ENCODE results near the gene ADAD2. TPM values are rescaled to one million over a fixed set of nuclear protein-coding genes. Genes with fewer than 3 reads are reported as not detected.

ADAD2 gene
- polyA plus RNA-seq, 12 donors, result 0.37 to 2.4 (median 0.88) TPM; not detected in 3

DNA sequence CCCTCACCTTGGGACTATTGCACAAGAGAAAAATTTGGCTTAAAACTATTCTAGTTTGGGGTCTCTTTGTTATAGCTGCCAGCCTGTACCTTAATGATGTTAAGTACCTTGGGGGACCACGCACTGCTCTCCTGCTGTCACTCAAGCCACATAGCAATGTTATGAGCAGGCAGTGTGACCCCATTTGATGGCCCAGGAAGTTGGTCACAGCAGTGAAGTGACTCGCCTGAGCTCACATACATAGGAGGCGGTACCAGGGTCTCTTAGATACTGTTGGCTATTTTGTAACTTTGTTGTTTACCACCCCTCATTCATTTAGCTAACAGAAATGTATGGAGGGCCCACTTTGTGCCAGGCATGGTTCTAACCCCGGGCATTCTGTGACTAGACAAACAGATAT lies 32.5 kb downstream of the ADAD2 start:
- no peak for DNase-seq

DNA sequence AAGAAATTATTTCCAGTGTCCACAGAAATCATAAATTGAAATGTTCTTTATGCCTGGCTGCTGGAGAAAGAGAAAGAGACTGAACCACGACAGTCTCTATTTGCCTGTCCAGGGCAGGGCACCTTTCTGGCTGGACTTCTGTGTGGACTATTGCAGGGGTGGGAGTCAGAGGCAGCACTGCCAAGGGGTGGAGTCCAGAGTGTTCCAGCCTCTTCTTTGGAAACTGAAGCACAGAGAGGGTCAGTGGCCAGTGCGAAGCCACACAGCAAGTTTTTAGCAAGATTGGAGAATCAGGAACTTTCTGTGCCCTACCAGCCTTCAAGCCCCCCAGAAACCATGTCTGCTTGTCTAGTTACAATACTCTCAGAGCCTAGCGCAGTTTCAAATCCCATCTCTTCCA lies 33.6 kb downstream of the ADAD2 start:
- no peak for DNase-seq

DNA sequence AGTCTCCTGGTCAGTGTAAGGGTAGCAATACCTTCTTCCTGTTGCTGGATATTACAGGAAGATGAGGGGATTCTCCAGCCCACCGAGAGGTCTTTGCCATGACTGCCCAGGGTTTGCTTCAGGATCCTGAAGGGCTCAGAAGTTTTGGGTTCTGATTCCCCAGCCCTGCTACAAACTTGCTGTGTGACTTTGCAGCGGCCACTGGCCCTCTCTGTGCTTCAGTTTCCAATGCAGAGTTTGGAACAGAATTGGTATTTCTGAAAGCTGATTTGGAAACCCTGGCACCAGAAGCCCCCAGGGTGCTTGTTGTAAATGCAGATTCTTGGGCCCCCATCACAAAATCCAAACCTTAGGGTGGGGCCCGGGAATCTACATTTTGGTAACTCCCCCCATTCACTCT lies 34.2 kb downstream of the ADAD2 start:
- DNase-seq, result no peak

DNA sequence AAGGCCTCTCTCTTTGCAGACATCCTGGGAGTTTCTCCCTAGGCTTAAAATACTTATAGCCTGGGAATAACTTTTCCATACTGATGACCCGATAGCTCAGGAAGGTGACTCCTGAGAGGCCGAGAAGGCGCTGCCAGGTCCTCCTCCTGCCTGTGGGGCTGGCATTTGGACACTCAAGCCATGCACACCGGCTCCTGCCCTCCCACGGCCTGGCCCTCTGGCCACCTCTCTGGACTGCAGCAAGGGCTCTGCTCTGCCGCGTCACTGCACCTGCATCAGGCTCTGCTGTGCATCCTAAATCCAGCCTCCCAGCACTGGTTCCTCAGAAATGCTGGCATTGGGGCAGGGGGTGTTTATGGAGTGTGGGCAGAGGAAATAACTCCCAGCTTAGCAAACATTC lies 34.6 kb downstream of the ADAD2 start:
- no peak for DNase-seq

DNA sequence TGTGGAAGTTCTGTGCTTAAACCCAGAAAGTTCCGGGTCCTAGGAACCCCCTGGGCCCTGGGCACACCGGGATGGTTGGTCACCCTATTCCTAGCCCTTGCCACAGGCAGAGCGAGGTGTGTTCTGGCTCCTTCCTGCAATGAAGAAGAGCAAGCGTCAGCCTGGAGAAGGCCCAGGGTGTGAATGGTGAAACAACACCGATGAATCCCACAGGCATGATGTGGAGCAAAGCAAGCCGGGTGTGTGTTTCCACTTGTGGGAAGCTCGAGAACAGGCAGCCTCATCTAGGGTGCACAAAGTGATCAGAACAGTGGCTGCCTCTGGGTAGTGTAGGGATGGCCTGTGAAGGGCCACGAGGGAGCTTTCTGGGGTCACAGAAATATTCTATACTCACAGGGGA lies 35.1 kb downstream of the ADAD2 start:
- no peak for DNase-seq

DNA sequence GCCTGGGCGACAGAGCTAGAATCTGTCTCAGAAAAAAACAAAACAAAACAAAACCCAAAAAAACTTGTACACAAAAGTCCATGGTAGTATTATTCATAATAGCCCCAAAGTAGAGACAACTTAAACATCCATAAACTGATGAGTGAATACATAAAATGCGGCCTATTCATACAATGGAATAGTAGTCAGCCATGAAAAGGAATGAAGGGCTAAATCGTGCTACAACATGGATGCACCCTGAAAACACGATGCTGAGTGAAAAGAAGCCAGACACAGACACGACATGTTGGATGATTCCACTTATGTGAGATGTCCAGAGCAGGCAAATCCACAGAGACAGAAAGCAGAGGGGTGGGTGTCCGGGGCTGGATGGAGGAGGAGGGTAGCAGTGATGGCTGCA lies 36.6 kb downstream of the ADAD2 start:
- no peak for DNase-seq

DNA sequence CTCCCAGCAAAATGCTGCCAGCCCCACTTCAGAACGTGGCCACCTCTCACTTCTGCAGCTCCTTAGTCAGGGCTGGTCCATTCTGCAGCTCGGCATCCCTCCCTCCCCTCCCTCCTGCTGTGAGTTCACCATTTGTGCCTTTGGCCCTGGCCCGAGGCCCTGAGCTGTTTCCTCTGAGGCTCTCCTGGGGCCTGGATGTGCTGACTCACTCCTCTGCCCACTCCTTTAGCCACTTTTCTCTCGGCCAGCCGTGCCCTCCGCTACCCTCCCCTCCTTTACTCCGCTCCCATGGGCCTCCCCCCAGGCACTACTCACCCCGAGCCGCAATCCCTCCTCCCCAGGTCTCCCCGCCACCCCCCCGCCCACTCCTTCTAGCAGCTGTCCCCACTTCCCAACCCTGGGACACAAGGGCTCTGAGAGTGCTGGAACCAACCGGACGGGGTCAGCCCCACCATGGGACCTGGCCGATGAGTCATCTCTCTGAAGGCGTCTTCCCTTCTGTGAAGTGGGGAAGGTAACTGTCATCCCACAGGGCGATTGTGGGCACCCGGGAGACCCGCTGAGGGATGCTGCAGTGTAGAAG lies 37.4 kb downstream of the ADAD2 start:
- peak; percentile 71 for DNase-seq

DNA sequence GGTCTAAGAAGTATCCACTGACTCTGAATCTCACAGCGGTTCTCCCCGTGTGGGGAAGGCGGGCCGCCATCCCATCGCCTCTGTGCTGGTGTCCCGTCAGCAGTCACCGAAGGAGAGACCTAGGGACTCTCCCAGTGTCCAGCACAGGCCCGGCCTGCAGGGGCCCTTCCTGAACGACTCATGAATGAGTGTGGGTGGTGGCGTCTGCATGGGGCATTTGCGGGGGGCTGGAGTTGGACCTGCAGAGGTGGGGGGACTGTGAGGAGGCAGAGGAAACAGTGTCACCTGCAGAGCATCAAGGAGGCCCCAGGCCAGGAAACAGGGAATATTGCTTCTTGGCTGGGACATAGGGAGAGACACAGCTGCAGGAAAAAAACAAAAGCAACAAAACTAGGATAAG lies 38.5 kb downstream of the ADAD2 start:
- peak; percentile 40 for DNase-seq

DNA sequence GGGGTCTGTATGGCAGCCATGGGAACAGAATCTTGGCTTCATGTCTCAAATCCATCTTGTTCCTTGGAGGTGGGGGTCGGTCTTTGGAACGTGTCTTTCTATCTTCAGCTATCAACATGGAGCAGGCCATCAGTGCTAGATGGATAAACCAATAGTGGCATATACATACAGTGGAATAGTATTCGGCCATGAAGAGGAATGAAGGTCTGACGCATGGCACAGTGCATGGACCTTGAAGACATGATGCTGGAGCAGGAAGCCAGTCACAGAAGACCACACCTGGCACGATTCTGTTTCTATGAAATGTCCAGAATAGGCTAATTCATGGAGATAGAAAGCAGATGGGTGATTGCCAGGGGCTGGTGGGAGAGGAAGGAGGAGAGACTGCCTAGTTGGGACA lies 41.1 kb downstream of the ADAD2 start:
- DNase-seq, result no peak

DNA sequence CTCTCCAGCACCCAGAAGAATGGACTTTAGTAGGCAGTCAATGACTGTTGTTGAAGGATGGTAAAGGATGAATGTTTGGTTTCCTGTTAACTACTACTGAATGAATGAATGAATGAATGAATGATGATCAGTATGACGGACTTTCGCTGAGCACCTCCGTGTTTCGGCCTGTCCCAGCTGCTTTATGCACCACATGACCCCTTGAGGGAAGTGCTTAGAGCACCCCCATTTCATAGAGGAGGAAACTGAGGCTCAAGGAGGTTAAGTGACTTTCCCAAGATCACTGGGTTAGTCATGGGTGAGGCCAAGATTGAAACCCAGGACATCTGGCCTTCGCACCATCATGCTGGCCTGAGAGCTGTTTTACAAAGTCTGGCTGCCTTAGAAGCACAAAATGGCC lies 42.0 kb downstream of the ADAD2 start:
- no peak for DNase-seq

DNA sequence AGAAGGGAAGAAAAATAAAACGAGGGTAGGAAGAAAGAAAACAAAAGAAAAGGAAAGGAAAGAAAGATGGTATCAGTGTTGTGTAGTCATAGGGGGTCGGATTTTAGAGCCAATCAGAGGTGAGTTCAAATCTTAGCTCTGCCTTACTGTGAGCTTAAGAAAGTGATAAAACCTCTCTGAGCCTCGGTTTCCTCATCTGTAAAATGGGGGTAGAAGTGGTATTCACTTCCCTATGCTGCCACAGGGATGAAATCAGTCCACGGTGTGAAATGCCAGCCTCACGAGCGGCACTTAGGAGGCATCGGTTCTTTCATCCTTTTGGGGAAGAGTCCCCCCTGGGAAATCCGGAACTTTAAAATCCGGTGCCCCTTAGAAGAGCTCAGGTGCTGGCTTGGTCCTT lies 42.8 kb downstream of the ADAD2 start:
- no peak for DNase-seq

DNA sequence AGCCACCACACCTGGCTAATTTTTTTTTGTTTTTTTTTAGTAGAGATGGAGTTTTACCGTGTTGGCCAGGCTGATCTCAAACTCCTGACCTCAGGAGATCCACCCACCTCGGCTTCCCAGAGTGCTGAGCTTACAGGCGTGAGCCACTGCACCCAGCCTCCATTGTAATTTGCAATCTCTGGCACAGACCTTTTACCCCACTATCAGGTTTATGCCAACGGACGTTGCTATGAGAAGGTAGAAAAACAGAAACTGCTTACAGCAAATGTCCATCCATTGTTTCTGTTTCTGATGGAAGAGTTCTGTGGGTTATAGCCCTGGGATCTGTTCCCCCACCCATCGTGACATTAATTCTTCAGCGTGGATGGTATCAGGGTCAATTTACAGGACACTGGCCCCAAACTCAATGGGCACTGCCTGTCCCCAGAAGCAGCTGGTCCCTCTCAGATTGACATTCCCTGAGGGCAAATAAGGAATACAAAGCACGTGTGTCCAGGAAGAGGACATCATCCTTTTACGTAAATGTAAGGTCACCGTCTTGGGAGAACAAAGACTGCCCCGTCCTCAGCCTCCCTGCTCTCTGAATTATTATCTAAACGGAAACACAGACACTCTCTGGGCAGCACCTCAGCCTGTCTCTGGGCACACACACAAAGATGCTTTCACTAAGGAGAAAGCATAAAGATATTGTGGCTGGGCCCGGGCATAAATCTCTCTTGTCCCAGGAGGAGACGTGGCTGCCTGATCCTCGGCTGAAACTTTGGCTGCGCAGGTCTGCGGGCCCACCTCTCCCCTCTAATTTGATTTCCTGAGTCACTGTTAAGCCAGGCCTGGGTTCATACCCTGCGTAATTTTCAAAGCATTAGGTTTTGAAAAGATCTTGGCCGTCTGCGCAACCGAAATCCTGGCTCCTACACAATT lies 43.6 kb downstream of the ADAD2 start:
- peak; percentile 25 for DNase-seq

DNA sequence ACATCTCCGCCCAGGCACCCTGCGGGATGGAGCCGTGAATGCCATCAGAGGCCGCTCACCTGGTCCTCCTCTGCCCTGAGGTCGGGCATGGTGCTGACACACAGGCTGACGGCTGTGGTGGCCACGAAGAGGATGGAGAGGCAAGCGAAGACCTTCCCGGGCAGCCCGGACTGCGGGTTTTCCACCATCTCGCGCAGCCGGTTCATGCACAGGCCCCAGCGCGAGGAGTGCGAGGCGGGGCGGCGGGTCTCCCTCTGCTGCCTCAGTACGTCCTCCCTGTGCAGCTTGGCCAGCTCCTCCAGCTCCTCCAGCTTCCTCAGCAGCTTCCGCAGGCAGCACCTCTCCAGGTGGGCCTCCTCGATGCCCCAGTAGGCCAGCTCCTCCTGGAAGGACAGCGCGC lies 45.7 kb downstream of the ADAD2 start:
- no peak for DNase-seq

DNA sequence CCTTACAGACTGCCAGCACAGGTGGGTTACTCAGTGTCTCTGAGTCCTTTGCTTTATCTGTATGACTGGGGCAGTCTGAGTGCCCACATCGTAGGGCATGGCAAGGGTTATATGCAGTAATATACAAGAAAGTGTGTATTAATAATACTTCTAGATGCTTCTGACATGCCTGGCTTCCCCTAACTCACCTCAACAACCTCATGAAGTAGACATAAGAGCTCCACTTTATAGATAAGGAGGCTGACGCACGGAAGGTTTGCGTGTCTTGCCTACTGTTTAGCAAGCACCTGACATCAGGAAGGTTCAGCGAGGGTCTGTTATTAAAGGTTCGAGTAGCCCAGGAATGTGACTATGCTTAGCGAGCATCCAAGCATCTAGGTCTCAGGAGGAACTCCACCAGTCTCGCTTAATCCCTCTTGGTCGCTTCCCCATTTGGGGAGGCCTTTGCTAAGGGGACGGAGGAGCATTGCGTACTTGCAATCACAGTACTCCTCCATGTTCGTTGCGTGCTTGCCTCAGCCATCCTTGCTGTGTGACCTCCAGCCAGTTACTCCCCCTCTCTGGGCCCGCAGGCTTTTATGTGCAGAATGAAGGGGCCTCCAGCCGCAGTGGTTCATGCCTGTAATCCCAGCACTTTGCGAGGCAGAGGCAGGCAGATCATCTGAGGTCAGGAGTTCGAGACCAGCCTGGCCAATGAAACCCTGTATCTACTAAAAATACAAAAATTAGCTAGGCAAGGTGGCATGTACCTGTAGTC lies 47.2 kb downstream of the ADAD2 start:
- no peak for DNase-seq

DNA sequence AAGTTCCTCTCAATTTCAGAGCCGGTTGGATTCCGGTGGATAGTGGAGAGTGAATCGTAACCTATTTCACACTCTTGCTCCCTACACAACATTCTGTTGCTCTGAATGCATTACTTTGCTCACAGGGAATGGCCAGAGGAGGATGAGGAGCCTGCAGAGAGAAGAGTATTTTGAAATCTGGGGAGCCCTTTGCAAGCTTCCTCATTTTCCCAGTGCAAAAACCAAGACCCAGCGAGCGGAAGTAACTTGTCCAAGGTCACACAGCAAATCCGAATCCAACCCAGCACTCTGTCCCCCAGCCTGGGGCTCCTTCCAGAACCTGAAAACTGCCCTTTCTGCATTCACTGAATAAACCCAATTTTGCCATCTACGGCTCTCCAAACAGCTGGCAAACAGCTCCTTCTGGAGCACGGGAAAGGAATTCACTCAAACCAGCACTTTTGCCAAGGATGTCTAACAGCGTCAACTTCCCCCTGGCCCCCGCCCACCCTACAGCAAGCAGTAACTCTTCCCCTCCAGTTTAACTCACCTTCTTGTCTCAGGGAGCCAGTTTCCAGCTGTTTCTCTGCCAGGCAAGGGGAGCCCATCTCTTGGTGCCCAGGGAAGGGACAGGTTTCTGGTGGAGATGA lies 48.3 kb downstream of the ADAD2 start:
- DNase-seq, result peak; percentile 13

DNA sequence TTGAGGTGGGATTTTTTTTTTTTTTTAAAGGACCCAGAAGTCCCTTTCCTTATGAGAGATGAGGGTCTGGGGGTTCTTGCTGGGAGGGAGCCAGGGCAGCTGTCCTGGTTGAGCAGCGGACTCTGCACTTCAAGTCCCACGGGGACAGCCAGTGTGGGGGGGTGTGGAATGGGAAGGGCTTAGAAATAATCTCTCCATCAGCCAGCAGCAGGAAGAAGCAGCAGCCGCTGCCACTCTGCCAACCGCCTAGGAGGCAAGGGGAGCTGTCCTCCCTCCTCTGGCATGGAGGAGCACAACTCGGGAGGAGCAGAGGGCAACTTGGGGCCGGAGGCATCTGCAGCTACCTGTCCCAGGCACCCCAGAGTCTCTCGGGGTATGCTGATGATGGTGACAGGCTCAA lies 49.0 kb downstream of the ADAD2 start, which contains the start of gene KCNG4:
TSS of gene KCNG4 (minus strand) at position 104 of the 400 bp plus-strand sequence. CDS start 2,527 bp downstream, outside the sequence.
- no peak for DNase-seq

DNA sequence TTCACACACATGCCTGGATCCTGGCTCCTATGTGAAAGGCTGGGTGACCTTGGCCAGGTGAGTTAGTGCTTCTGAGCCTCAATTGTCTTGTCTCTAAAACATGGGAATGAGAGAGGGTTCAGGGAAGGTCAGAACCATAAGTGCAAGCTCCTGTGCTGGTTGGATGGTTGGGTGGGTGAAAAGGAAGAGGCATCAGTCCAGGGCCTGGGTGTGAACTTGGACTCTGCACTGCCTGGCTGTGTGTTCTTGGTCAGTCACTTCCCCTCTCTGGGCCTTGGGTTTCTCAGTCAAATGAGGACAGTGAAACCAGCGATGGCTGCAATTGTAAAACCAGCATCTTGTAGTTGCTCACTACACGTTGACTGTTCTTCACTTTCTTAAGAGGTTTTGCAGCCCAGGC lies 49.5 kb downstream of the ADAD2 start:
- DNase-seq, result no peak

DNA sequence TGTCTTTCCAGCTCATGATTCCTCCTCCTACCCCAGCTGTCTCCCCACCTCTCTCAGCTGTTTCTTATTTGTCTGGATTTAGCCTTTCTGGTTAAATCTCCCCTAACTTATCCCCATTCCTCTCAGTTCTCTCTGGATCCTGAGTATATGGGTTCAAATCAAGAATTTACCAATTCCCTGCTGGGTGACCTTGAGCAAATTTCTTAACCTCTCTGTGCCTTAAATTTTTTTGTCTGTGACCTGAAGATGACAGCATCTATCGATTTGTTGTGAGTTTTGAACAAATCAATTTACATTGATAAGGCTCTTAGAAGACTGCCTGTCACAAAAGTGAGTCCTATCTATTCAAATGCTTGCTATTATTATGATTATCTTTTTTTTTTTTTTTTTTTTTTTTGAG lies 50.8 kb downstream of the ADAD2 start:
- no peak for DNase-seq

DNA sequence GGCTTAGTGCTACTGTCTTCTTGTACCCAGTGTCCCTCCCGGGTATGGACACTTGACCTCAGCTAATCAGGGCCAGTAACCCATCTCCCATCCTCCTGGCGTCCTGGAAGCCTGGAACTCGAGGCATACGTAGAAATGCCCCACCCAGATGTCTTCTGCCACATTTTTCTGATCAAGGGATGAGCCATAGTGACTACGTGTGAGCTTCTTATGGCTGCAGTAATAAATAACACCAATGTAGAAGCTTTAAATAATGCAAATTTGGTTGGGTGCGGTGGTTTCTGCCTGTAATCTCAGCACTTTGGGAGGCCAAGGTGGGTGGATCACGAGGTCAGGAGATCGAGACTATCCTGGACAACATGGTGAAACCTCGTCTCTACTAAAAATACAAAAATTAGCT lies 51.9 kb downstream of the ADAD2 start:
- no peak for DNase-seq

DNA sequence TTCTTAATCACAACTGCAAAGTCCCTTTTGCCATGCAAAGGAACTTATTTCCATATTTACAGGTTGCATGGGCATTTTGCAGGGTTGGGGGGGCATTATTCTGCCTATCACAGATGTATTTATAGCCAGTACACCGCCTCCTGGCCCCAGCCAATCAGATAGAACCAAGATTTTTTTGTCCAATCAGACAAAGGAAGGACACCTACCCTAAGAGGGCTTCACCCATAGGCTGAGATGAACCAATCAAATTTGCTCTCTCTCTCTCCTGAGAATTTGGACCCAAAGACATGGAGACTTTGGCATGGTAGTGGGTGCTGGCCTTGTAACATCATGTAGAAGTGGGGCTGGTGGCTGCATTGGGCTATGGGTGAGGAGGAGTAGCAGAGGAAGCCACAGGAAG lies 52.8 kb downstream of the ADAD2 start:
- DNase-seq, result no peak

DNA sequence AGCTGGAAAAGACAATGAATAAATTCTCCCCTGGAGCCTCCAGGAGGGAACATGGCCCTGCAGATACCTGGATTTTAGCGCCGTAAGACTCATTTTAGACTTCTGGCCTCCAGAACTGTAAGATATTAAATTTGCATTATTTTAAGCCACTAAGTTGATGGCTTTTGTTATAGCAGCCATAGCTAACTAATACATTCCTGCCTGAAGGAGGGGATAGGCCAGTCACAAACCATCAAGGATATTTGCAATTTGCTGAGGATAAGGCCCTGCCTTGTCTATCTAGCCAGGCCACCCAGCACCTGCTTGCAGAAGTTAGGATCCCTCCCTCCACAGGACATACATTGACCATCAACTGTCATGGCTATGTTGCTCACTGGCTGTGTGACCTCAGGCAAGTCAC lies 53.8 kb downstream of the ADAD2 start:
- no peak for DNase-seq
